GM21529 (cell line): ENCODE measurements around the gene TMEM170A.

Source experiments
- ATAC-seq: cut with Tn5 transposase; IDR thresholded peaks from one replicate; pipeline ENCODE4 v1.9.1; 2021; ENCODE audit not compliant: unreplicated experiment

The TMEM170A gene

DNA sequence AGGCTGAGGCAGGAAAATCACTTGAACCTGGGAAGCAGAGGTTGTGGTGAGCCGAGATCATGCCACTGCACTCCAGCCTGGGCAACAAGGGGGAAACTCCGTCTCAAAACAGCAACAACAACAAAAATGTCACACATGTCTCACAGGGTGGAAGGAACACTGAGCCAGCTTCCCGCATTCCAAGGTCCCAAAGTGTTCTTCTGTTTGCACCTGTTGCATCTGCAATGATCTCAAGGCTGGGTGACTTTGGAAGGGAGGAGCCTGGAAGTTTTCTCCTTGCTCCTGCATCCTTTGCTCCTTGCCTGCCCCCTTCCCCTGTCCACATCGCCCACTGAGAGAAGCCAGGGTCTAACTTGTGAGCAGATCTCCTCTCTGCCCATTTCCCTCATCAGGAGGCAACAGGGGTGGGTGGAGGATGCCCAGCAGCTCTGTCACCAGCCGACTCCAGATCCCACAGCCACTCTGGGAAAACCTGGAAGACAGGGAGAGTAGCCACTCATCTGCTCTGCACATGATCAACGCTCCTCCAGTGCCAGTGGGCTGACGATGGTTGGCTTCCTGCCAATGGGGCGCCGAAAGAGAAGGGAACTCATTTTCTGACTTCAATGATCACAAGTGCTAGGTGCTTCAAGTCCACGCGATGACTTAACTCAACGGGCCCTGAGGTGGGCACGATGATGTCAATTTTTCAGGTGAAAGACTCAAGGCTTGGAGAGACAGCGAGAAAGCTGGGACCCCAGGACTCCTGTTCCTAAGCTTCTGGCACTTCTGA lies 18.1 kb upstream of the TMEM170A start:
- ATAC-seq: no peak

- ATAC-seq: no peak
Observed at GRCh38 chr16:75481475-75481874, 17.0 kb upstream of the TMEM170A start.

- no peak for ATAC-seq
Observed at GRCh38 chr16:75479421-75479990, 15.0 kb upstream of the TMEM170A start.

- ATAC-seq: no peak
Observed at GRCh38 chr16:75478480-75479345, 14.2 kb upstream of the TMEM170A start.

GRCh38 chr16:75477680-75478473 lies 13.4 kb upstream of the TMEM170A start:
- ATAC-seq: no peak

GRCh38 chr16:75476817-75477216 lies 12.3 kb upstream of the TMEM170A start:
- ATAC-seq: no peak

DNA sequence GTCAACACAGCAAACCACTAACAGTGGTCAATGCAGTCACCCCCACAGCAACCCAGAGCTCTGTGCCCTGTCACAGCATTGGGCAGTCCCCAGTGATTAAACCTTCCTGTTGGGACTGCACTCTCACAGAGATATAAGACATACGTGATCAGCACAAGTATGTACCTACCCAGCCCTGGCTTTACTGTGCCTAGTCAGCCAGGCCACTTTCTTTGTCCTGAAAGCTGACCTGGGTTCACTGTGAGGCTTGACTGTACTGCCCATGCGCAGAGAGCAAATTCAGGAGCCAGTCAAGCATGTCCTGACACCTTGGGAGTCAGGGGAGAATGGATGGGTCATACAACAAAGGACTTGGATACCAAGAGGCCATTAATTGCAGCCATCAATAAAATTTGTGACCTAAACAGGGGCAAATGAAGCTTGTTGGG lies 10.9 kb upstream of the TMEM170A start:
- ATAC-seq: no peak

GRCh38 chr16:75472908-75473877 lies 8.7 kb upstream of the TMEM170A start:
- no peak for ATAC-seq

DNA sequence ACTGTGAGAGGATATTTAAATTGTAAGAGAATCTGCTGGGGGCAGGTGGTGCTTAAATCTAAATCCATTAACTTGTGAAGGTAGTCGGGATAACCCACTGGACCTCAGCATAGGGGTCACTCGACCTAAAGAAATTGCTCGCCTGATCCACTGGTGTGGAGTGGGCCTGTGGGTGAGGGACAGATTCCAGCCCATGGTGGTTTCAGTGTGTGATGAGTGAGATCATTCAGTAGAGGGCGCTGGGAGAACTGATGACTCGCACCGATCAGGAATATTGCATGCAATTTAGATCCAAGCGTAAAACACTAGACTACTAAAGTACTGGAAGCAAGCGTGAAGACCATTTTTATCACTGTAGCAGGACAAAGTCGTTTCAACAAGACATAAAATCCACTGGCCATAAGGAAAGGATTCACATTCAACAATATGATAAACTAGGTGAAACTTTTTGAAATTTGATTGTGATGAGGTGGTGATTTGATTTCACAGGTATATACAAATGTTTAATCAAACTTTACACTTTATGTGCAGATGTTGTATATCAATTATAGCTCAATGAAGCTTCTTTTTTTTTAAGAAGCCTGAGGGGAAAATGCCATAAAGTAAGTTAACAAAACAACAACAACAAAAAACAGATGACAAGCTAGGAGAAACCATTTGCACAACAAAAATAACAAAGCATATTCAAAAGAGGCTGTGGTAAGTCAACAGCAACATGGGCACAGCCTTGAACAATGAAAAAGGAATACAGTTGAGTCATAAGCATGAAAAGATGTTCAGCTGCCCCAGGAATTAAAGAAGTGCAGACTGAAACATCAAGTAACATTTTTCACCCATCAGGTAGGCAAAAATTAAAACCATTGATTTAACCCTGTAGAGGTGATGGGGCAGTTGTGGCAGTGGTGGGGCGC lies 7.5 kb upstream of the TMEM170A start:
- peak; percentile 85 for ATAC-seq

GRCh38 chr16:75466760-75467159 lies 2.3 kb upstream of the TMEM170A start:
- ATAC-seq: no peak

DNA sequence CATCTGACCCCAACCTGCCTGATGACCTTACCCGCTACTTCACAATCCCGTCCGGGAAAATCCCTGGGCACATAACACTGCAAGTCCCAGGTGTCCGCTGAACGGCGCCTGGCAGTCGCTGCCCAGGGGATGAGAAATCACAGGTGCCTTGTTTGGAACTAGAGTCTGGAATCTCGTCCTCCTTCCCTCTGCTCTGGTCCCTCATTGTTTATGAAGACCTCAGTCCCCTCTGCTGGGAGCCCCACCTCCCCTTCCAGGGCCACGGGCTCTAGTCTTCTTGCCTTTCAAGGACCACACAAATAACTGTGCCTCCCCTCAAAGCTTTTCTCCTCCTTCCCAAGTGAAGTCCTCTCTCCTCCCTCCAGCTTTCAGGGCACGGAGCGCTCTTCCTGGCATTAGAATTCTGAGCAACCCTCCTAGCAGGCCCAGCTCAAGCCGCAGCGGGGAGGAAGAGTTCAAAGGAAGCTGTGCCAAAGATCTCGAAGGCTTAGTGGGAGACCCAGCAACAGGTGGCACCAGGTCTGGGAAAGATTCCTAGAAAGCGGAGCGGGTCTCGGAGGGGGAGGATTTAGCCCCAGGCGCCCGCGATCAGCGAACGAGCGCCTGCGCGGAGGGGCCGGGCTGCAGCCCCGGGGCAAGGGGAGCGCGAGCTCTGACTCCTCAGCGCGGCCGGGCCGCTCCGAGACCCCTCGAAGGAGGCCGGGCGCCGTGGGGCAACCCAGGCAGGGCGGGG lies 934 bp downstream of the TMEM170A start:
- ATAC-seq: peak; percentile 14

DNA sequence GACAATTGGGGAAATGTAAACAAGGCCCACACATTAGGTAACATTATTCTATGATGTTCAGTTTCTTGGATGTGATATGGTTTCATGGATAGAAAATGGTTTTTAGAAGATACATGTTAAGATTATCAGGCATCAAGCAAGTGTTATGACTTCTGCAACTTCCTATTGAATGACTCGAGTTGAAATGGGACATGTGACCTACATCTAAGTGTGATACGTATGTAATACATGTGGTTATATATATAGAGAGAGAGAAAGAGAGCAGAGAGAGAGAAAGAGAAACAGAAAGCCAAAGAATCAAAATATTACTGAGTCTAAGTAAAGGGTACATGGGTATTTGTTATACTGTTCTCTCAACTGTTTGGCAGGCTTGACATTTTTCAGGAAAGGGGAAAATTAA lies 1.7 kb downstream of the TMEM170A start:
- peak; percentile 16 for ATAC-seq

DNA sequence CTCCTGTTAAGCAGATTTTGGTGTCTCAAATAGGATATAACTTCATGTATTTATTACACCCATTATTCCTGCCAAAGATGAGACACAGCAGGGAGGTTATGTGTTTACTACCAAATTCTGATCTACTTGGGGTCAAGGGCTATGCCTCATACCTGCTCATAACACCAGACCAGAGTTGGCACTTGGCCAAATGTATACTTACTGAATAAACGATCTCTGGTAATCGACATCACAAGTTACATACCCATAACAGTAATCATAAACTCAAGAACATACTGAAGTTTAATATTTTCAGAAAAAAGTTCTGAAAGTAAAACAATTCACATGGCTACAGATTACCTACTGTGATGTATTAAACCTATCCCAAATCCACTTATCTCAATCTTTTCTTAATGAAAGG lies 2.9 kb downstream of the TMEM170A start:
- no peak for ATAC-seq

DNA sequence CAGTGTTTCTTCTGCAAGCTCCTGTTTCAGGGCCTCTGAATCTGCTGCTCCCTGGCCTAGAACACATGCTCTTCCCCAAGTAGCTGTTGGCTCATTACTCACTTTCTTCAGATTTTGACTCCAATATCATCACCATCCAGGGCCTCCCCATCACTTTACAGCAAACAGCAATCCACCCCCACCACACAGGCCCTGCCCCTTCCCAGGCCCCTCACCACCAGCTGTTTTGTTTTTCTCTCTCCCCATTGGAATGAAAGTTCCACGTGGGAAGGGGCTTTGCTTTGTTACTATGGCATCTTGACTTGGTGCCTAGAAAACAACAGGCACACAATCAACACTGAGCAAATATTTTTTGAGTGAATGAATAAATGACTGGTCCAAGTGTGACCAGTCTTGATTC lies 4.0 kb downstream of the TMEM170A start:
- ATAC-seq: no peak

GRCh38 chr16:75459691-75460090 lies 4.8 kb downstream of the TMEM170A start:
- ATAC-seq: no peak

GRCh38 chr16:75458439-75458838 lies 6.0 kb downstream of the TMEM170A start:
- no peak for ATAC-seq

DNA sequence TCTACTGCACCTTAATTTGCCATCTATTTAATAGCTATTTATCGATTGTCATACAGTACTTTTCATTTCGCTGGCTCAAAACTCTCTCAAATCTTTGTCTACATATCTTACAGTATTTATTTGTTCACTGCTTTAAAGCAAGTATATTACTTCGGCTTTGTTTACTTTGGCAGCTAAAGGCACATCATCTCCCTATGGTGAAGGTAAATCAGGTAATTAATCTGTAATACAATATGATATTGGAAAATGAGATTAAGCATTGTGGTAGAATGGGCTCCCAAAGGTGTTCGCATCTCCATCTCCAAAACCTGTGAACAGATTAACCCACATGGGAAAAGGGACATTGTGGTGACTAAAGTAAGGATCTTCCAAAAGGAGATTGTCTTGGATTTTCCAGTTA lies 6.5 kb downstream of the TMEM170A start:
- ATAC-seq: no peak

- no peak for ATAC-seq
Observed at GRCh38 chr16:75457485-75458021, 6.9 kb downstream of the TMEM170A start.
